Calu3 (cell line): Measurements from ENCODE around the gene FIBIN. TPM values are rescaled to one million over a fixed set of nuclear protein-coding genes. Genes with fewer than 3 reads are reported as not detected.

Experiments used
- BruUV-seq: library from RNA; stranded (reverse); fragments of 400-500 nt; replicated peaks from 2 replicates; lab custom pipeline; 2021; lab: Mats Ljungman, UMichigan
- CTCF ChIA-PET: fragments of 300-600 bp; sonication (Branson Sonifier 250); formaldehyde crosslinking; loops from one replicate; lab custom pipeline; 2022; ENCODE audit warnings: antibody characterized with exemption; lab: Charles Lee
- DNase-seq: peaks from one replicate; pipeline ENCODE4 v3.0.0; 2022
- H3K27ac Mint-ChIP-seq: one replicate; pipeline ENCODE4 v1.8.0; 2022; ENCODE audit warnings: mixed read lengths; ENCODE audit not compliant: unreplicated experiment
- H3K27me3 Mint-ChIP-seq: one replicate; pipeline ENCODE4 v1.8.0; 2022; ENCODE audit warnings: mixed read lengths; ENCODE audit not compliant: unreplicated experiment
- H3K36me3 Mint-ChIP-seq: one replicate; pipeline ENCODE4 v1.8.0; 2022; ENCODE audit warnings: mild to moderate bottlenecking, moderate library complexity, mixed read lengths; ENCODE audit not compliant: insufficient read depth, unreplicated experiment
- H3K4me1 Mint-ChIP-seq: one replicate; pipeline ENCODE4 v1.8.0; 2022; ENCODE audit warnings: mild to moderate bottlenecking, low read depth, mixed read lengths; ENCODE audit not compliant: unreplicated experiment
- H3K4me3 Mint-ChIP-seq: one replicate; pipeline ENCODE4 v1.8.0; 2022; ENCODE audit warnings: mild to moderate bottlenecking, low read depth, moderate library complexity, mixed read lengths; ENCODE audit not compliant: unreplicated experiment
- H3K9me3 Mint-ChIP-seq: one replicate; pipeline ENCODE4 v1.8.0; 2022; ENCODE audit warnings: low read depth, mixed read lengths; ENCODE audit not compliant: unreplicated experiment
- intact Hi-C: fragments of 100-400 bp; cut with micrococcal nuclease; formaldehyde crosslinking; loops from one replicate; pipeline ENCODE4 v1.10.0; 2022; ENCODE audit not compliant: unreplicated experiment
- total RNA-seq: library from RNA; stranded (reverse); gene quantifications from 2 replicates; pipeline ENCODE4 v1.2.3, GENCODE V29; 2022
- TF ChIP-seq, protein P1 (sequence below): fragments of 200-600 bp; IDR thresholded peaks from one replicate; pipeline ENCODE4 v1.8.0; 2022; ENCODE audit warnings: antibody characterized with exemption; ENCODE audit not compliant: unreplicated experiment

Gene FIBIN
- total RNA-seq, 1 experiment from 2014 or later: not detected

DNA sequence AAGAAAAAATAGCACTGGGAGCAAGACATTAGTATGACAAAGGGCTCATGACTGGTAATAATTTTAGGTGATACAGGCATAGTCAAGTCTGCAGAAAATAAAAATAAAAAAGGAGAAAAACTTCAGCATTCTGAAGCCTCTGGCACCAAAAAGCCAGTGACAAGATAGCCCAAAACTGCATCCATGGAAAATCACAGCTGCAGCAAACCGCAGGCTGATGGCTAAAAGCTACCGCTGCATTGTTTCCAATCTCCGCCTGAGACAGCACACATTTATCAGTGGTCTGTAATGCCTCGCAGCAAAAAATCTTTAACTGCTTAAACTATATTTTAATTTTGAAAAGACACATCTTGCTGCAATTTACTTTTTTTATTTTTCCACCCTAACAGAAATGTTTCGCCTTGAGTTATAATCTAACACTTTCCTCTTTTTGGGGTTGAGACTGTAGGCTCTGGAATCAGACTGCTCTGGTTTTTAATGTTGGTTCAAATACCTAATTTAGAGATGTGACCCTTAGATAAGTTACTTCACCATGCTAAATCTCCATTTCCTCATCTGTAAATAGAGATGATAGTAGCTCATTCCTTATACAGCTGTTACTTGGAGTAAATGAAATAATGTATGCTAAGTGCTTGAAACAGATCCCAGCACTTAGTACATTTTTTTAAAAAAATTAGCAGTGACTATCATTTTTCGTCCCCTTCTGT lies 42.0 kb upstream of the FIBIN start:
- no peak for DNase-seq
- BruUV-seq: no TSS peak
- TF ChIP-seq, protein P1, sequence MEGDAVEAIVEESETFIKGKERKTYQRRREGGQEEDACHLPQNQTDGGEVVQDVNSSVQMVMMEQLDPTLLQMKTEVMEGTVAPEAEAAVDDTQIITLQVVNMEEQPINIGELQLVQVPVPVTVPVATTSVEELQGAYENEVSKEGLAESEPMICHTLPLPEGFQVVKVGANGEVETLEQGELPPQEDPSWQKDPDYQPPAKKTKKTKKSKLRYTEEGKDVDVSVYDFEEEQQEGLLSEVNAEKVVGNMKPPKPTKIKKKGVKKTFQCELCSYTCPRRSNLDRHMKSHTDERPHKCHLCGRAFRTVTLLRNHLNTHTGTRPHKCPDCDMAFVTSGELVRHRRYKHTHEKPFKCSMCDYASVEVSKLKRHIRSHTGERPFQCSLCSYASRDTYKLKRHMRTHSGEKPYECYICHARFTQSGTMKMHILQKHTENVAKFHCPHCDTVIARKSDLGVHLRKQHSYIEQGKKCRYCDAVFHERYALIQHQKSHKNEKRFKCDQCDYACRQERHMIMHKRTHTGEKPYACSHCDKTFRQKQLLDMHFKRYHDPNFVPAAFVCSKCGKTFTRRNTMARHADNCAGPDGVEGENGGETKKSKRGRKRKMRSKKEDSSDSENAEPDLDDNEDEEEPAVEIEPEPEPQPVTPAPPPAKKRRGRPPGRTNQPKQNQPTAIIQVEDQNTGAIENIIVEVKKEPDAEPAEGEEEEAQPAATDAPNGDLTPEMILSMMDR: no peak
- CTCF ChIA-PET: no interaction called here
- no peak overlapping the region for H3K4me3 Mint-ChIP-seq
- intact Hi-C loops: no loop called here
- no peaks in the 10 kb centered on the region for H3K9me3 Mint-ChIP-seq
- no peak overlapping the region for H3K27ac Mint-ChIP-seq
- no peaks in the 10 kb centered on the region for H3K36me3 Mint-ChIP-seq
- no peaks in the 10 kb centered on the region for H3K27me3 Mint-ChIP-seq
- no peaks in the 10 kb centered on the region for H3K4me1 Mint-ChIP-seq

DNA sequence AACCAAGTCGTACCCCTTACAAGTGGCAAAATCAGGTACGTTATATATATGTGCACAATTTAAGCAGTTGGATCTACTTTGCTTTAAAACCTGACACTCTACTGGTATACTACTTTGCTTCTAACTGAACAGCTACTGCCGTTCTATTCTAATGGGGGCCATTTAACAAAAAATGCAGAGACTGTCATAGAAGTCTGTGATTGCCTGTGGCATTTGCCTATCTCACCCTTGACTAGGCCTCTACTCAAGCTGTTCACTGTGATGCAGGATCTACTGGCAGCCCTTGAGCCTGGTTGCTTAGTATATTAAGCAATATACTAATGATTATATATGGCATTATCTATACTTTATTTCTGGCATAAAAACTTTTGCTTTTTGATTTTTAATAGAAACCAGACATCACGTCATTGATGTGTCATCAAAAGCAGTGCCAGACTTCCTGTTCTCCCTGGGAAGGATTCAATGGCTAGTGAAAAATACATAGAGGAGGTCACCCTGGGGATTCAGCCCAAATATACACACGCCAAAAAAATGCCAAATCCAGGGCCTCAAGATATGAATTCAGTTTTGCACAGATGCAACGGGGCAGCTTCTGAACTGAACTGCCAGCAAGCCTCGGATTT lies 40.0 kb upstream of the FIBIN start:
- no peaks in the 10 kb centered on the region for H3K27me3 Mint-ChIP-seq
- CTCF ChIA-PET: no interaction called here
- TF ChIP-seq, protein P1: no peak

DNA sequence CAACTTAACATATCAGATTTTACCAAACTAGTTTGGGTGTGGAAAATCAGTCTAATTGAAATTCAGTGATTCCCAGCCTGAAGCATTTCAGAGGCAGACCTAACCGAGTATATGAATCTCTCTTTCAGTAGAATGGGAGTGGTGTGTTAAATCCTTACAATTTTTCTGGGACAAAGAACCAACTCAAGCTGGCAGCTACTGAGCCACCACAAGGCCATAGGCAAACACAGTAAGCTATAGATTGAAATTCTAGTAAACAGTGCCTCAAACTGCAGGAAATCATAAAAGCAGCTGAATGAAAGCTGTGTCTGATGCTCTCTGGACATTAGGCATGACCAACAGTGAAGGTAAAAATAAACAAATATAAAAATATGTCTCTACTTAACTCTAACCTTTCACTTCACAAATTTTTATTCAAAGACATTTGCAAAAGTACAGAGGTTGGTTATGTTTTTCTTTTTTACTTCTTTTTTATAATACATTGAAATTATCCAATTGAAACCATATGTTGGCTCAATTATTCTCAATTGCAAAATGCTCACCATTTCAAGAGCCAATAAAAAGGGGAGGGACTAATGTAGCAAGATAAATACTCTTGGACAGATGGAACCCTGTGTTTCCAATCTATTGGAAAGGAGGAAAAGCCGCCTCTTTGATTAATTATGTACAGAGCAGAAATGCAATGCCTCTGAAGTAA lies 35.8 kb upstream of the FIBIN start:
- CTCF ChIA-PET: no interaction called here
- DNase-seq: no peak
- TF ChIP-seq, protein P1: no peak
- Mint-ChIP-seq H3K4me3 (no peak overlapping the region), H3K9me3 (no peaks in the 10 kb centered on the region), H3K27ac (no peak overlapping the region), H3K4me1 (no peaks in the 10 kb centered on the region), H3K36me3 (no peaks in the 10 kb centered on the region), H3K27me3 (no peaks in the 10 kb centered on the region)
- intact Hi-C loops: no loop called here
- BruUV-seq: no TSS peak

More for the DNA sequence above, 40.0 kb upstream of the FIBIN start:
- DNase-seq: no peak
- Mint-ChIP-seq H3K4me3 (no peak overlapping the region), H3K9me3 (no peaks in the 10 kb centered on the region), H3K4me1 (no peaks in the 10 kb centered on the region), H3K36me3 (no peaks in the 10 kb centered on the region), H3K27ac (no peak overlapping the region)
- BruUV-seq: no TSS peak
- intact Hi-C loops: no loop called here

DNA sequence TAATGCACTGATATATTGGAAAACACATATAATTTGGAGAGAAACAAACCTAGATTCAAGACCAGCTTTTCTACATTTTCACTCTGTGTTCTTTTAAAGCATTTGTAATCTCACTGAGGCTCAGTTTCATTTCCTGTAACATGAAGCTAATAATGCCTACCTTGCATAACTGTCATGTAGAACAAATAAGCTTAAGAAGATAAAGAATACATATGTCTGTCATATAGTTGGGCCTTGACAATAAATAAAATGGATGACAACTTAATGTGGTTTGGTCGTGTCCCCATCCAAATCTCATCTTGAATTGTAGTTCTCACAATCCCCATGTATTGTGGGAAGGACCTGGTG lies 35.2 kb upstream of the FIBIN start:
- Mint-ChIP-seq H3K4me3 (no peak overlapping the region), H3K36me3 (no peaks in the 10 kb centered on the region), H3K4me1 (no peaks in the 10 kb centered on the region), H3K27me3 (no peaks in the 10 kb centered on the region), H3K27ac (no peak overlapping the region), H3K9me3 (no peaks in the 10 kb centered on the region)
- no TSS peak for BruUV-seq
- no peak for DNase-seq
- CTCF ChIA-PET: no interaction called here
- TF ChIP-seq, protein P1: no peak
- intact Hi-C loops: no loop called here
